Spleen (tissue), 7 donors: ENCODE data around the gene KIF3C.

Source experiments
- POLR2A ChIP-seq, 3 donors: fragments of 450-650 bp; IDR thresholded peaks; one replicate each; pipeline ENCODE4 v1.5.1; 2017; ENCODE audit warnings: antibody characterized with exemption in 3 of 3, mild to moderate bottlenecking in 1 of 3
- TF ChIP-seq, protein P1 (sequence below), 11 experiments: fragments of 200-600 bp in 7 of 11; fragments of 450-650 bp in 4 of 11; sonication (generic) in 4 of 11; IDR thresholded peaks in 8 of 11; conservative IDR thresholded peaks in 3 of 11; 1 replicate in 7 of 11; 2 replicates in 4 of 11; pipeline versions ENCODE4 v1.4.0 to v1.8.0; 2016 to 2021; ENCODE audit warnings: antibody characterized with exemption in 11 of 11, inconsistent platforms in 4 of 11, mild to moderate bottlenecking in 1 of 11
- donor health status: DM: no; HTN: no; CAD: no; lungs with moderate emphysema.
- donor health status: DM: no; HTN: no; CAD: no.
- donor health status: DM: no; HTN: no; CAD: no.

DNA sequence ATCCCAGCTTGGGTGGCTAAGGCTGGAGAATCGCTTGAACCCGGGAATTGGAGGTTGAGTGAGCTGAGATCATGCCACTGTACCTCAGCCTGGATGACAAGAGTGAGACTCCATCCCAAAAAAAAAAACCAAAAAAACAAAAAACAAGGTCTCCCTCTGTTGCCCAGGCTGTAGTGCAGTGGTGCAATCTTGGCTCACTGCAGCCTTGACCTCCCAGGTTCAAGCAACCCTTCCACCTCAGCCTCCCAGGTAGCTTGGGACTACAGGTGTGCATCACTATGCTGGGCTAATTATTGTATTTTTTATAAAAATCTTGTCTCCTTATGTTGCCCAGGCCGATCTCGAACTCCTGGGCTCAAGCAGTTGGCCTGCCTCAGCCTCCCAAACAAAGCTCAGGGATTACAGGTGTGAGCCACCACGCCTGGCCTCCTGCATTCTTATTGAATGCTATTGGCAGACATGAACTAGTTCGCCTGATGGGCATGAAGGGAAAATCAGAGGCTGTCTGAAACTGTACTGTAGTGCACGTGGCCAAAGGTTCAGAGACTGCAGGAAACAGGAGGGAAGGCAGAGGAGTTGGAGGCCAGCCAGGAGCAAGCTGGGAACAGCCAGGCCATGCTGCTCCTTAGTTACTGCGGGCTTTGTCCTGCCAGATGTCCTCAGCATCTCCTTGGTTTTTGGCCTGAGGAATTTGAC, 88.0 kb downstream of the KIF3C start:
- no peak for TF ChIP-seq POLR2A (IDR thresholded peaks at IDR 0.05)
- TF ChIP-seq, protein P1, sequence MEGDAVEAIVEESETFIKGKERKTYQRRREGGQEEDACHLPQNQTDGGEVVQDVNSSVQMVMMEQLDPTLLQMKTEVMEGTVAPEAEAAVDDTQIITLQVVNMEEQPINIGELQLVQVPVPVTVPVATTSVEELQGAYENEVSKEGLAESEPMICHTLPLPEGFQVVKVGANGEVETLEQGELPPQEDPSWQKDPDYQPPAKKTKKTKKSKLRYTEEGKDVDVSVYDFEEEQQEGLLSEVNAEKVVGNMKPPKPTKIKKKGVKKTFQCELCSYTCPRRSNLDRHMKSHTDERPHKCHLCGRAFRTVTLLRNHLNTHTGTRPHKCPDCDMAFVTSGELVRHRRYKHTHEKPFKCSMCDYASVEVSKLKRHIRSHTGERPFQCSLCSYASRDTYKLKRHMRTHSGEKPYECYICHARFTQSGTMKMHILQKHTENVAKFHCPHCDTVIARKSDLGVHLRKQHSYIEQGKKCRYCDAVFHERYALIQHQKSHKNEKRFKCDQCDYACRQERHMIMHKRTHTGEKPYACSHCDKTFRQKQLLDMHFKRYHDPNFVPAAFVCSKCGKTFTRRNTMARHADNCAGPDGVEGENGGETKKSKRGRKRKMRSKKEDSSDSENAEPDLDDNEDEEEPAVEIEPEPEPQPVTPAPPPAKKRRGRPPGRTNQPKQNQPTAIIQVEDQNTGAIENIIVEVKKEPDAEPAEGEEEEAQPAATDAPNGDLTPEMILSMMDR (IDR thresholded peaks at IDR 0.05 in 8 of 11, conservative IDR thresholded peaks at IDR 0.05 in 3 of 11) = no peak
